HCT116 (cell line): ENCODE results near the gene RADIL.
"Not testable (repeated sequence)": the region's sequence is repeated elsewhere in the genome, so short reads cannot be mapped to it uniquely, and the experiment has no call there.

Source experiments
- EZH2 ChIP-seq: fragments of 200-600 bp; sonication (generic); IDR thresholded peaks from 2 replicates; pipeline ENCODE4 v1.6.1; 2017; ENCODE audit warnings: antibody characterized with exemption, mixed run types
- POLR2A ChIP-seq: IDR thresholded peaks from 2 replicates; pipeline ENCODE4 v1.7.0; 2011; ENCODE audit warnings: borderline replicate concordance; ENCODE audit not compliant: insufficient read depth, insufficient read length; ENCODE audit errors: extremely low read depth
- POLR2AphosphoS5 ChIP-seq: IDR thresholded peaks from 2 replicates; pipeline ENCODE4 v1.6.1; 2011; ENCODE audit warnings: mild to moderate bottlenecking, low read depth, low read length, moderate library complexity
- REST ChIP-seq: IDR thresholded peaks from 2 replicates; pipeline ENCODE4 v1.6.1; 2012; ENCODE audit warnings: low read depth

DNA sequence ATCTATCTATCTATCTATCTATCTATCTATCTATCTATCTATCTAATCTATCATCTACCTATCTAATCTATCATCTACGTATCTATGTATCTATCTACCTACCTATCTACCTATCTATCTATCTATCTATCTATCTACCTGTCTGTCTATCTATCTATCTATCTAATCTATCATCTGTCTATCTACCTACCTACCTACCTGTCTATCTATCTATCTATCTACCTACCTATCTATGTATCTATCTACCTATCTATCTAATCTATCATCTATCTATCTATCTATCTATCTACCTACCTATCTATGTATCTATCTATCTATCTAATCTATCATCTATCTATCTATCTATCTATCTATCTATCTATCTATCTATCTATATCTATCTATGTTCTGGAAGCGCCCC, 8.0 kb upstream of the RADIL start:
- TF ChIP-seq POLR2AphosphoS5, POLR2A, REST, EZH2: not testable (repeated sequence)
